Nephron progenitor cell (in vitro differentiated cells): ENCODE results near the gene POC1B.
A peak's percentile ranks its signal among the peaks of the same experiment; 100 is the strongest.

Experiments
- DNase-seq: peaks from one replicate; pipeline ENCODE4 v3.0.0; 2021
- H3K27ac Mint-ChIP-seq: 2 replicates; pipeline ENCODE4 v1.8.0; 2021; ENCODE audit warnings: mild to moderate bottlenecking, moderate library complexity, mixed read lengths
- H3K27me3 Mint-ChIP-seq: 2 replicates; pipeline ENCODE4 v1.8.0; 2021; ENCODE audit warnings: mild to moderate bottlenecking, low read depth, mixed read lengths; ENCODE audit not compliant: poor library complexity
- H3K36me3 Mint-ChIP-seq: 2 replicates; pipeline ENCODE4 v1.8.0; 2021; ENCODE audit warnings: low read depth, mixed read lengths
- H3K4me1 Mint-ChIP-seq: 2 replicates; pipeline ENCODE4 v1.8.0; 2021; ENCODE audit warnings: mixed read lengths
- H3K4me3 Mint-ChIP-seq: 2 replicates; pipeline ENCODE4 v1.8.0; 2021; ENCODE audit warnings: mild to moderate bottlenecking, moderate library complexity, mixed read lengths
- H3K9me3 Mint-ChIP-seq: 2 replicates; pipeline ENCODE4 v1.8.0; 2021; ENCODE audit warnings: mild to moderate bottlenecking, moderate library complexity, mixed read lengths
- TF ChIP-seq, protein P1 (sequence below): fragments of 200-600 bp; sonication (generic); IDR thresholded peaks from 2 replicates; pipeline ENCODE4 v1.5.0; 2021; ENCODE audit warnings: antibody characterized with exemption

POC1B gene

DNA sequence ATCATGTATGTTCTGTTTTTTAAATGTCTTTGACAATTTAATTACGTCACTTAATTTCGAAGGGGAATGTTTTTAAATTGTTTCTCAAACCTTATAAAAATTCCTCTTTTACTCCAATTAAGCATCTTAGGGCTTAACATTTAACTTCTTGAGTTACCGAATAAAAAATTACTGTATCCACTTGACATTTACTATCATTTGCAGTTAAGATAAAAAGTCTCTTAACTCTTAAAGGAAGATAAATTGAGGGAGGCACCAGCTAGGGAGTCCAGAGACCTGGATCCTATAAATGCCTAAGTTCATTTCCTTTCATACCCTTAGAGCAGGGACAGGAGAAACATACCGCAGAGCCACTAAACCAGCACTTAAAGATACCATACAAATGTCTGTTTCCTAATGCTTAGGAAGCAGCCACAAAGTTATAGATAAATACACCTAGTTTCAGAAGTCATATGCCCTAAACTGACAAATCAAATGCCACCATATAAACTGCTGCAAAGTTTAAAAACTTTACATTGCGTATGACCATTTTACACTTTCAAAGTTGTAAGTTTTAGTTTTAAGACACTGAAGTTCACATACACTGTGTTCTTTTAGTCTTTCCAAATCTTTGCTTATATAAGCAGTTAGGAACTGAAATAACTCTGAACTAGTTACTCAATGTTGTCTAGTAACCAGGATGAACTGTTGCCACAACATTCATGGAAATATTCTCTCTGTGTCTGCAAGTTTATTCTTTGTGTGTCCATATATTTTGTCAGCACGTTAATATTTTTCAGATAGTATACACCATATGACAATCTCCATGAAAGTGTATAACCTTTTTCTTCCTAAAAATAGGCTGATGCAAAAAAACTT is 72.5 kb downstream of the POC1B start:
- peak overlapping the region; percentile 99 for H3K27ac Mint-ChIP-seq
- peak overlapping the region; percentile 40 for H3K4me3 Mint-ChIP-seq
- peaks cover 61% of the 10 kb centered on the region for H3K4me1 Mint-ChIP-seq

DNA sequence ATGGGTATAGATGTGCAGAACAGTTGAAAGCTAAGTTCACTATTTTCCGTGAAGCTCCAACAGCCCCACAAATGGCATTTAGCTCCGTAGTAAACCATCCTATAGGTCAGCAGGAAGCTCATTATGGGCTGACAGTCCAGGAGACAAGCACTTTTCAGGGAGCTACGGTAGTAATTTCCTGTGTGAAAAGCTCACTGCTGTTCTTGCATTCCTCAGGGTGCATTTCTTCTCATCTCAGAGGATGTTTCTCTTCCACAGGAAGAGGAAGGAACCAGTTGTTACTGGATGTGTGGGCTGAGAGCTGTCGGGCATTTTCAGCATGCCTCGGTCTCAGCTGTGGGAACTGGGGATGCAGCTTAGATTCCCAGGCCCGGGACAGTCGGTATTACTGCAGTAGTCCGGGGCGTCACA is 74.0 kb downstream of the POC1B start:
- Mint-ChIP-seq H3K4me1 (peaks cover 53% of the 10 kb centered on the region), H3K27me3 (no peaks in the 10 kb centered on the region), H3K9me3 (no peaks in the 10 kb centered on the region), H3K4me3 (peak overlapping the region; percentile 68), H3K36me3 (peaks cover 10% of the 10 kb centered on the region), H3K27ac (peak overlapping the region; percentile 99)
- TF ChIP-seq, protein P1, sequence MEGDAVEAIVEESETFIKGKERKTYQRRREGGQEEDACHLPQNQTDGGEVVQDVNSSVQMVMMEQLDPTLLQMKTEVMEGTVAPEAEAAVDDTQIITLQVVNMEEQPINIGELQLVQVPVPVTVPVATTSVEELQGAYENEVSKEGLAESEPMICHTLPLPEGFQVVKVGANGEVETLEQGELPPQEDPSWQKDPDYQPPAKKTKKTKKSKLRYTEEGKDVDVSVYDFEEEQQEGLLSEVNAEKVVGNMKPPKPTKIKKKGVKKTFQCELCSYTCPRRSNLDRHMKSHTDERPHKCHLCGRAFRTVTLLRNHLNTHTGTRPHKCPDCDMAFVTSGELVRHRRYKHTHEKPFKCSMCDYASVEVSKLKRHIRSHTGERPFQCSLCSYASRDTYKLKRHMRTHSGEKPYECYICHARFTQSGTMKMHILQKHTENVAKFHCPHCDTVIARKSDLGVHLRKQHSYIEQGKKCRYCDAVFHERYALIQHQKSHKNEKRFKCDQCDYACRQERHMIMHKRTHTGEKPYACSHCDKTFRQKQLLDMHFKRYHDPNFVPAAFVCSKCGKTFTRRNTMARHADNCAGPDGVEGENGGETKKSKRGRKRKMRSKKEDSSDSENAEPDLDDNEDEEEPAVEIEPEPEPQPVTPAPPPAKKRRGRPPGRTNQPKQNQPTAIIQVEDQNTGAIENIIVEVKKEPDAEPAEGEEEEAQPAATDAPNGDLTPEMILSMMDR, result no peak
- peak; percentile 60 for DNase-seq

More for the DNA sequence above, 72.5 kb downstream of the POC1B start:
- no peaks in the 10 kb centered on the region for H3K27me3 Mint-ChIP-seq
- no peaks in the 10 kb centered on the region for H3K9me3 Mint-ChIP-seq
- DNase-seq, result no peak
- TF ChIP-seq, protein P1, result no peak
- H3K36me3 Mint-ChIP-seq, result peaks cover 2% of the 10 kb centered on the region

DNA sequence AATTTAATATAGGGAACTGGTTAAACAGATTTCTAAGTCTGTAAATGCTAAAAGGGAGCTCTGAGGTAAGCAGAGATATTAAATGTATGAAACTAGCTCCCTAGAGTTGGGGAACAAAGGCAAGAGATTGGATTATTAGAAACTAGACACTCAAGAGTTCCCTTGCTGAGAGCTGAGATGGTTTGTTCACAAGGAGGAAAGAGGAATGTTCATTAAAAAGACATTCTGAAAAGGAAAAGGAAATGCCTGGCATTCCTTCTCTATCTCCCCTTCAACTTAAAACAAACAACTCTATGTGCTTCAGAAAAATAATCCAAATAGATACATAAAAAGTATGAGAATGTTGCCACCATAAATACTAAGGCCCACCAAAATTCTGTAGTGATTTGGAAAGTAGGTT is 74.9 kb downstream of the POC1B start:
- no peaks in the 10 kb centered on the region for H3K27me3 Mint-ChIP-seq
- H3K36me3 Mint-ChIP-seq, result peaks cover 10% of the 10 kb centered on the region
- peak overlapping the region; percentile 99 for H3K27ac Mint-ChIP-seq
- no peak for DNase-seq
- peaks cover 53% of the 10 kb centered on the region for H3K4me1 Mint-ChIP-seq
- H3K9me3 Mint-ChIP-seq, result peaks cover 5% of the 10 kb centered on the region
- H3K4me3 Mint-ChIP-seq, result no peak overlapping the region
- TF ChIP-seq, protein P1, result no peak

DNA sequence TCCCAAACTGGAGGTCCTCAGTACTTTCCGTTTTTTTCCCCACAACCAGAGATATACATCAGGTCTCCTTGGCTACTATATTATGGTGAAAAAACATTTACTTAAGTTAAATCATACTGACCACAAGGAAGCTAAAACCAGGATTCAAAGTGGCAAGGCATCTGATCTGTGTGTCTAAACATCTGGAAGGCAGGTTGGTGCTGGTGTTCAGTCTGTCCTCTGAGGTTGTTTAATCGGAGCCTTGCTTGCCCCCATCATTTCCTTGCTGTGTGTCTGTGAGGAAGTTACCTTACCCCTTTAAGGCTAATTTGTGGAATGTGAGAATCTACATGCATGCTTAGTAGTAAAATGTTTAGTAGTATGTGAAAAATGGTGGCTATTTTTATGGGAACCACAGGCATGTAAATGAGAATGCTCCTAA is 76.9 kb downstream of the POC1B start:
- no peak overlapping the region for H3K4me3 Mint-ChIP-seq
- H3K27me3 Mint-ChIP-seq, result no peaks in the 10 kb centered on the region
- DNase-seq, result no peak
- TF ChIP-seq, protein P1, result no peak
- peaks cover 23% of the 10 kb centered on the region for H3K36me3 Mint-ChIP-seq
- H3K4me1 Mint-ChIP-seq, result peaks cover 36% of the 10 kb centered on the region
- peaks cover 18% of the 10 kb centered on the region for H3K9me3 Mint-ChIP-seq
- H3K27ac Mint-ChIP-seq, result peak overlapping the region; percentile 32

DNA sequence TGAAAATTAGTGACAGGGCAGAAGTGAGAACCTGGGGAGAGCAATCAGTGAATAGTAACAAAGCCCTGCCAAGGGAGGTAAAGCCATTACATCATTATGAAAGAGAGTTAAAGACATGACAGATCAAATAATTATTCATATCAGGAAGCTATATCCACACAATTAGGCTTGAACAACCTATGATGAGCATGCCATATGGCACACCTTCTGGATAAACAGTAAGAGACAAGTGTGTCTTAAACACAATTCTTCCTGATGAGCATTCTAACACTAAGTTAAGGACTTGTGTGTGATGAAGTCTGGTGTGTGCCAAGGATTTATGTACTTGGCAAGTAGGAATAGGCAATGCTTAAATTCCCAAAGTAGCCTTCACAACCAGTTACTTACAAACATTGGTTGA is 77.3 kb downstream of the POC1B start:
- no peak for DNase-seq
- H3K27ac Mint-ChIP-seq, result no peak overlapping the region
- peaks cover 22% of the 10 kb centered on the region for H3K9me3 Mint-ChIP-seq
- H3K27me3 Mint-ChIP-seq, result no peaks in the 10 kb centered on the region
- H3K4me3 Mint-ChIP-seq, result no peak overlapping the region
- peaks cover 31% of the 10 kb centered on the region for H3K4me1 Mint-ChIP-seq
- TF ChIP-seq, protein P1, result no peak
- H3K36me3 Mint-ChIP-seq, result peaks cover 27% of the 10 kb centered on the region

DNA sequence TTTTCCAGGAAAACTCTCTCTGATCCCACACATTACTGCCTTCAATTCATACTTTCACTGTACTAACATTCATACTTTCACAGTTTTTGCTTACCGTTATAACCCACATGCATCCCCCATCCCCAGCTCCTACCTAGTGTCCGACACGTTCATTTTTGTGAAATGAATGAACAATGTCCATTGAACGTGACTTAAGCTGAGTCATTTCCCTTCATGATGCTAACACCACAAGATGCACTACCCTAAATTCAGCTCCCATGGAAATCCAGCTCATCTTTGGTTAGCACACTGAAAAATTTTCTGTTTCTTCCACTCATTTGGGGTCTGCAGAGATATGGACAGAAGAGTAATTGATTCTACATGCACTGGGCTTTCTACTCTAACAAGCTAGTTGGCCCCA is 85.9 kb downstream of the POC1B start:
- H3K9me3 Mint-ChIP-seq, result peaks cover 64% of the 10 kb centered on the region
- DNase-seq, result no peak
- no peak overlapping the region for H3K27ac Mint-ChIP-seq
- H3K4me3 Mint-ChIP-seq, result no peak overlapping the region
- H3K27me3 Mint-ChIP-seq, result peaks cover 4% of the 10 kb centered on the region
- H3K4me1 Mint-ChIP-seq, result no peaks in the 10 kb centered on the region
- TF ChIP-seq, protein P1, result no peak
- peaks cover 71% of the 10 kb centered on the region for H3K36me3 Mint-ChIP-seq
